CD4-positive, alpha-beta T cell (primary cell): ENCODE results near the gene HIP1R. TPM values are rescaled to one million over a fixed set of nuclear protein-coding genes. Genes with fewer than 3 reads are reported as not detected.

Source experiments
- ATAC-seq: fragments of 200-7000 bp; cut with Tn5 transposase; one replicate; pipeline ENCODE4 v1.10.0; 2022; ENCODE audit warnings: mild to moderate bottlenecking; ENCODE audit not compliant: poor library complexity
- CTCF ChIA-PET: fragments of 350-600 bp; sonication (Branson Sonifier 250); formaldehyde crosslinking; loops from one replicate; lab custom pipeline; 2021; ENCODE audit warnings: antibody characterized with exemption, inconsistent platforms; lab: Charles Lee
- POLR2A ChIA-PET: fragments of 350-600 bp; sonication (Branson Sonifier 250); formaldehyde crosslinking; loops from one replicate; lab custom pipeline; 2021; ENCODE audit warnings: antibody characterized with exemption, inconsistent platforms; lab: Charles Lee
- DNase-seq, 14 experiments: peaks; one replicate each; pipeline ENCODE4 v3.0.0-alpha.2; 2013 to 2020; ENCODE audit warnings: mixed read lengths in 2 of 14
- H3K27ac ChIP-seq, 2 donors: one replicate each; pipeline versions ENCODE4 v1.5.1 to v1.7.0; 2013; ENCODE audit warnings: low read length in 2 of 2, low read depth in 1 of 2, mild to moderate bottlenecking in 1 of 2
- H3K27me3 ChIP-seq, 2 experiments: 1 replicate in 1 of 2; 2 replicates in 1 of 2; pipeline versions ENCODE4 v1.6.1 to v1.7.0; 2013; ENCODE audit warnings: low read length in 2 of 2, control low read depth in 1 of 2, mild to moderate bottlenecking in 1 of 2, moderate library complexity in 1 of 2; ENCODE audit not compliant: insufficient read depth in 2 of 2, control insufficient read depth in 1 of 2
- H3K36me3 ChIP-seq: one replicate; pipeline ENCODE4 v1.6.1; 2013; ENCODE audit warnings: low read length, control low read depth; ENCODE audit not compliant: insufficient read depth
- H3K4me1 ChIP-seq: one replicate; pipeline ENCODE4 v1.6.1; 2013; ENCODE audit warnings: low read length, control low read depth; ENCODE audit not compliant: insufficient read depth
- H3K4me3 ChIP-seq: one replicate; pipeline ENCODE4 v1.5.1; 2013; ENCODE audit warnings: mild to moderate bottlenecking, low read length, moderate library complexity
- H3K9me3 ChIP-seq, 2 experiments: 1 replicate in 1 of 2; 2 replicates in 1 of 2; pipeline versions ENCODE4 v1.6.1 to v1.7.0; 2013; ENCODE audit warnings: low read length in 2 of 2, mild to moderate bottlenecking in 2 of 2, control low read depth in 1 of 2, moderate library complexity in 1 of 2; ENCODE audit not compliant: control insufficient read depth in 1 of 2, insufficient read depth in 1 of 2
- H3K27ac Mint-ChIP-seq: one replicate; pipeline ENCODE4 v1.8.0; 2020; ENCODE audit warnings: mixed read lengths
- H3K27me3 Mint-ChIP-seq: one replicate; pipeline ENCODE4 v1.8.0; 2021; ENCODE audit warnings: mixed read lengths
- H3K36me3 Mint-ChIP-seq: one replicate; pipeline ENCODE4 v1.8.0; 2021; ENCODE audit warnings: low read depth, mixed read lengths
- H3K4me1 Mint-ChIP-seq: one replicate; pipeline ENCODE4 v1.8.0; 2021; ENCODE audit warnings: low read depth, mixed read lengths
- H3K4me3 Mint-ChIP-seq: one replicate; pipeline ENCODE4 v1.8.0; 2020; ENCODE audit warnings: mild to moderate bottlenecking, mixed read lengths
- H3K9me3 Mint-ChIP-seq: one replicate; pipeline ENCODE4 v1.8.0; 2020; ENCODE audit warnings: mixed read lengths
- intact Hi-C, 2 experiments: fragments of 100-400 bp; cut with DNase I in 1 of 2; cut with micrococcal nuclease in 1 of 2; formaldehyde crosslinking; loops; one replicate each; pipeline versions ENCODE4 v1.15.1 to v1.9.0; 2023 to 2025; cut with DNase I, micrococcal nuclease
- total RNA-seq, 174 experiments: library from RNA in 2 of 174; stranded (reverse) in 2 of 174; gene quantifications; one replicate each; pipeline ENCODE4 v1.2.3 and lab custom pipeline; 2021 to 2026
- TF ChIP-seq, protein P1 (sequence below): fragments of 200-600 bp; IDR thresholded peaks from one replicate; pipeline ENCODE4 v1.8.0; 2022; ENCODE audit warnings: antibody characterized with exemption, mild to moderate bottlenecking

Gene HIP1R
- total RNA-seq, 2 experiments from 2014 or later: 184 to 185 TPM

DNA sequence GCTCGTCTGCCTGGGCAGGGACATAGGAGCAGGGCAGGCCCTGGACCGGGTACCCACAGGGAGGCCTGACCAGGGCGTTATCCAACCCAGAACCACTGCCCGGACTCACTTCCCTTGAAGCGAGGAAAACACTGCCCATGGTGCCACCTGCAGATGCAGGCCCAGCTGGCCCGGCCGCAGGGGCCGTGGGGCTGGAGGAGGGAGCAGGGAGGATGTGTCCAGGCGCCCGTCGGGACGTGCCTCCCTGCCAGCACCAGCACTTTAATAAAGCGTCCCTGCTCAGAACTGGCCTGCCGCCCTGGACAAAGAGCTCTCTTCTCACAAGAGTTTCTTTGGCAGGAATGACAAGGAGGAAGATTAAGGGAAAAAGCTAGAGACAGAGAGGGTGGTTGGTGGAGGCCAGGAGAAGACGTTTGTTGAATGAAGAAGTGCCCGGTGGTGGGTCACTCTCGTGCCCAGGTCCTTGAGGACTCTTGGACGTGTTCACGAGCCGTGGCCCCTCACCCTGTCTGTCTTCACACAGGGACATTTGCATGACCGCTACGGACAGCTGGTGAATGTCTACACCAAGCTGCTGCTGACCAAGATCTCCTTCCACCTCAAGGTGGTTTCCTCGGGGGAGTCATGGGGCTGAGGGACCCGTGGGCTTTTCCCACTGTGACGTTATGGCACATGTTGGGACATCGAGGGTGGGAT, 14.2 kb downstream of the HIP1R start:
- H3K4me1 Mint-ChIP-seq: no peaks in the 10 kb centered on the region
- ChIA-PET POLR2A (interaction anchor here (1.2 kb wide), 1 partner anchor 13 kb away, joined by 3 read pairs; no protein-coding TSS in a partner anchor), CTCF (no interaction called here)
- no peak overlapping the region for H3K4me3 Mint-ChIP-seq
- Histone ChIP-seq H3K36me3 (peaks cover 29% of the 10 kb centered on the region), H3K27me3 (no peaks in the 10 kb centered on the region), H3K4me3 (no peak overlapping the region), H3K9me3 (no peaks in the 10 kb centered on the region), H3K27ac (no peak overlapping the region), H3K4me1 (no peaks in the 10 kb centered on the region)
- H3K36me3 Mint-ChIP-seq: peaks cover 12% of the 10 kb centered on the region
- ATAC-seq: no peak
- intact Hi-C loops: no loop called here
- H3K9me3 Mint-ChIP-seq: no peaks in the 10 kb centered on the region
- H3K27ac Mint-ChIP-seq: no peak overlapping the region
- no peak for DNase-seq
- TF ChIP-seq, protein P1, sequence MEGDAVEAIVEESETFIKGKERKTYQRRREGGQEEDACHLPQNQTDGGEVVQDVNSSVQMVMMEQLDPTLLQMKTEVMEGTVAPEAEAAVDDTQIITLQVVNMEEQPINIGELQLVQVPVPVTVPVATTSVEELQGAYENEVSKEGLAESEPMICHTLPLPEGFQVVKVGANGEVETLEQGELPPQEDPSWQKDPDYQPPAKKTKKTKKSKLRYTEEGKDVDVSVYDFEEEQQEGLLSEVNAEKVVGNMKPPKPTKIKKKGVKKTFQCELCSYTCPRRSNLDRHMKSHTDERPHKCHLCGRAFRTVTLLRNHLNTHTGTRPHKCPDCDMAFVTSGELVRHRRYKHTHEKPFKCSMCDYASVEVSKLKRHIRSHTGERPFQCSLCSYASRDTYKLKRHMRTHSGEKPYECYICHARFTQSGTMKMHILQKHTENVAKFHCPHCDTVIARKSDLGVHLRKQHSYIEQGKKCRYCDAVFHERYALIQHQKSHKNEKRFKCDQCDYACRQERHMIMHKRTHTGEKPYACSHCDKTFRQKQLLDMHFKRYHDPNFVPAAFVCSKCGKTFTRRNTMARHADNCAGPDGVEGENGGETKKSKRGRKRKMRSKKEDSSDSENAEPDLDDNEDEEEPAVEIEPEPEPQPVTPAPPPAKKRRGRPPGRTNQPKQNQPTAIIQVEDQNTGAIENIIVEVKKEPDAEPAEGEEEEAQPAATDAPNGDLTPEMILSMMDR: no peak
- no peaks in the 10 kb centered on the region for H3K27me3 Mint-ChIP-seq

DNA sequence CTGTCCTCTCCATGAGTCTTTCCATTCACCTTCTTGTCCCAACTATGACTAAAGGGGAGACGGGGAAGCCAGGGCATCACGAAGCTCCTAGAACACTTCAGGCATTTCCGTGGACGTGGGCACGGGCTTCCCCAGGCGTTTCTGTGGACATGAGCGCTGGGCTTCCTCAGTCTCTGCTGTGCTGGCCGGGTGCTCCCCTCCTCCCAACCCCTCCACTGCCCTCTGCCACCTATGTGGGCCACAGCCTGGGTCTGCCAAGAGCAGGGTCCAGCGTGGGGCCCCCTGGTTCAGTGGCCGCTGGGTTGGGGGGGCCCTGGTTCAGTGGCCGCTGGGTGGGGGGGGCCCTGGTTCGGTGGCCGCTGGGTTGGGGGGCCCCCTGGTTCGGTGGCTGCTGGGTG, 14.8 kb downstream of the HIP1R start:
- H3K4me1 ChIP-seq: no peaks in the 10 kb centered on the region
- ChIA-PET POLR2A (interaction anchor here (1.2 kb wide), 1 partner anchor 14 kb away, joined by 3 read pairs; no protein-coding TSS in a partner anchor), CTCF (no interaction called here)
- H3K27ac ChIP-seq: no peak overlapping the region
- H3K4me3 Mint-ChIP-seq: no peak overlapping the region
- H3K27ac Mint-ChIP-seq: no peak overlapping the region
- no peaks in the 10 kb centered on the region for H3K27me3 Mint-ChIP-seq
- DNase-seq (no peak), ATAC-seq (no peak)
- no peaks in the 10 kb centered on the region for H3K27me3 ChIP-seq
- no peaks in the 10 kb centered on the region for H3K9me3 ChIP-seq
- H3K36me3 ChIP-seq: peaks cover 30% of the 10 kb centered on the region
- no peaks in the 10 kb centered on the region for H3K4me1 Mint-ChIP-seq
- H3K36me3 Mint-ChIP-seq: peaks cover 12% of the 10 kb centered on the region
- no peaks in the 10 kb centered on the region for H3K9me3 Mint-ChIP-seq
- intact Hi-C loops: no loop called here
- H3K4me3 ChIP-seq: no peak overlapping the region
- TF ChIP-seq, protein P1: no peak

DNA sequence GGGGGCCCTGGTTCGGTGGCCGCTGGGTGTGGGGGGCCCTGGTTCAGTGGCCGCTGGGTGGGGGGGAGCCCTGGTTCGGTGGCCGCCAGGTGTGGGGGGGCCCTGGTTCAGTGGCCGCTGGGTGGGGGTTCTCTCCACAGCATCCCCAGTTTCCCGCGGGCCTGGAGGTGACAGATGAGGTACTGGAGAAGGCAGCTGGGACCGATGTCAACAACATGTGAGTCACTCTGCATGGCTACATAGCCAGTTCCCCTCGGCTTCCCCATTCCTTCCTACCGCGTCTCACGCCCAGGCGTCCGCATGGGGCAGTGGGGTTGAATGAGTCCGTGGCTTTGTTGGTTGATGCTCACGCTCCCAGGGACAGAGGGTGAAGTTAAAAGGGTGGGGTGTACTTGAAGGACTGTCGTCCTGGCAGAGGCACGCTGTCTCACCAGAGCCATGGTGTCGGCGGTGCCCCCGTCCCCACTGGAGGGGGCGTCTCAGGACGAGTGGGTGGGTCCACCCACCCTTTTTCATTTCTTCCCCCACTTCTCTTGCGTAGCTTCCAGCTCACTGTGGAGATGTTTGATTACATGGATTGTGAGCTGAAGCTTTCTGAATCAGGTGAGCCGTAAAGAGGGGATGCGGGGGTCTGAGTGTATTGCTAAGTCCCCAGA, 15.6 kb downstream of the HIP1R start:
- TF ChIP-seq, protein P1: no peak
- POLR2A ChIA-PET: no interaction called here
- intact Hi-C loops: no loop called here
- CTCF ChIA-PET: no interaction called here
- Histone ChIP-seq H3K27me3 (no peaks in the 10 kb centered on the region), H3K9me3 (no peaks in the 10 kb centered on the region), H3K4me3 (no peak overlapping the region), H3K36me3 (peaks cover 29% of the 10 kb centered on the region), H3K4me1 (no peaks in the 10 kb centered on the region), H3K27ac (no peak overlapping the region)
- no peaks in the 10 kb centered on the region for H3K9me3 Mint-ChIP-seq
- DNase-seq: no peak
- H3K27ac Mint-ChIP-seq: no peak overlapping the region
- no peaks in the 10 kb centered on the region for H3K4me1 Mint-ChIP-seq
- H3K27me3 Mint-ChIP-seq: no peaks in the 10 kb centered on the region
- H3K4me3 Mint-ChIP-seq: no peak overlapping the region
- no peak for ATAC-seq
- H3K36me3 Mint-ChIP-seq: peaks cover 12% of the 10 kb centered on the region
